SJSA1 (cell line): Measurements from ENCODE around the gene MRPL33. TPM values are rescaled to one million over a fixed set of nuclear protein-coding genes. Genes with fewer than 3 reads are reported as not detected.

Experiments
- DNase-seq, 2 experiments: peaks; one replicate each; pipeline ENCODE4 v3.0.0-alpha.2; 2015 to 2020; ENCODE audit warnings: low spot score in 2 of 2, low read depth in 1 of 2
- H3K27ac ChIP-seq: fragments of 250-450 bp; sonication (Bioruptor Pico); 2 replicates; pipeline ENCODE4 v1.5.1; 2020; ENCODE audit warnings: mild to moderate bottlenecking, moderate library complexity
- H3K27me3 ChIP-seq: fragments of 250-450 bp; sonication (Bioruptor Pico); replicated peaks from 2 replicates; pipeline ENCODE4 v1.5.1; 2020; ENCODE audit warnings: mild to moderate bottlenecking, moderate library complexity
- H3K36me3 ChIP-seq: fragments of 250-450 bp; sonication (Bioruptor Pico); 2 replicates; pipeline ENCODE4 v1.5.1; 2020; ENCODE audit warnings: mild to moderate bottlenecking
- H3K4me1 ChIP-seq: fragments of 250-450 bp; sonication (Bioruptor Pico); replicated peaks from 2 replicates; pipeline ENCODE4 v1.6.1; 2021; ENCODE audit warnings: mild to moderate bottlenecking
- H3K4me3 ChIP-seq: fragments of 250-450 bp; sonication (Bioruptor Pico); 2 replicates; pipeline ENCODE4 v1.5.1; 2020; ENCODE audit warnings: mild to moderate bottlenecking
- H3K9me3 ChIP-seq: fragments of 250-450 bp; sonication (Bioruptor Pico); replicated peaks from 2 replicates; pipeline ENCODE4 v1.5.1; 2020; ENCODE audit warnings: mild to moderate bottlenecking
- total RNA-seq: library from RNA; depleted of rRNA; stranded (reverse); fragments of >200 nt; shearing (Covaris generic); gene quantifications from 2 replicates; pipeline ENCODE4 v1.2.3, GENCODE V29; 2014; rRNA removed

The MRPL33 gene
- 184 and 254 TPM in 2 replicates for total RNA-seq

GRCh38 chr2:27771548-27772335 is at the start of gene MRPL33:
Gene MRPL33 (plus strand): TSS chr2:27771719. CDS start chr2:27771778, 59 bp downstream.
- Histone ChIP-seq H3K4me3 (peak within 1 kb of the TSS; percentile 82), H3K27ac (peak within 1 kb of the TSS; percentile 70), H3K4me1 (peaks cover 18% of the 10 kb centered on the region), H3K9me3 (no peaks in the 10 kb centered on the region), H3K36me3 (peaks cover 45% of the 10 kb centered on the region), H3K27me3 (no peaks in the 10 kb centered on the region)
- DNase-seq: peak; percentile 92

DNA sequence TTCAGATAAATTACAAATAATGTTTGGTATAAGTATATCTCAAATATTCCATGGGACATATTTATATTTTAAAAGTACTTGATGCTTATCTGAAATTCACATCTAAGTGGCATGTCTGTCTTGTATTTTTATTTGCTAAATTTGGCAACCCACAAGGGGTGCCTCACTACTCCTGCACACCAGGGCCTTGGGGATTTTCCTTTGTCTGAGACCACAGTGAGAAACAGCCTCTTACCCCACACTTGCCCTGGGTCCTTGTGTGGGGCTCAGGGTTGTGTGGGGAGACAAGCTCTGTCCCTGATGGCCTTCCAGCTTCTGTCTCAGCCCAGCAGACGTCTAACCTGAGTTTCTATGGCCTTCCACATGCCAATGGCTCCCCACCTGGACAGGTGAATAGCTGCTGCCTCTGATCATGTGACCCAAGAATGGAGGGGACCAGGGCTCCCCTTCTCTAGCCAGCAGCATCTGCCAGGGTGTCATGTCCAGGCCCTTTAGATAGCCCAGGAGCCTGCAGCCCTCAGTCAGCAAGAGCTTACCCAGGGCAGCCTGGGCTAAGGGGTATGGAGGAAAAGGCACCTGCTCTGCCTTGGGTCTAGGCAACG is 49.5 kb upstream of the MRPL33 start:
- H3K36me3 ChIP-seq: no peaks in the 10 kb centered on the region
- H3K4me1 ChIP-seq: peaks cover 30% of the 10 kb centered on the region
- no peaks in the 10 kb centered on the region for H3K9me3 ChIP-seq
- no peak overlapping the region for H3K4me3 ChIP-seq
- no peaks in the 10 kb centered on the region for H3K27me3 ChIP-seq
- no peak overlapping the region for H3K27ac ChIP-seq
- DNase-seq: no peak

- Histone ChIP-seq H3K36me3 (no peaks in the 10 kb centered on the region), H3K9me3 (no peaks in the 10 kb centered on the region), H3K4me3 (no peak overlapping the region), H3K4me1 (peaks cover 30% of the 10 kb centered on the region), H3K27ac (no peak overlapping the region), H3K27me3 (no peaks in the 10 kb centered on the region)
- peak; percentile 54 to 73 for DNase-seq
Measured at GRCh38 chr2:27723372-27724144, 48.0 kb upstream of the MRPL33 start.

GRCh38 chr2:27724191-27724590 is 47.3 kb upstream of the MRPL33 start:
- DNase-seq: no peak
- Histone ChIP-seq H3K4me1 (peaks cover 30% of the 10 kb centered on the region), H3K27ac (no peak overlapping the region), H3K4me3 (no peak overlapping the region), H3K27me3 (no peaks in the 10 kb centered on the region), H3K36me3 (no peaks in the 10 kb centered on the region), H3K9me3 (no peaks in the 10 kb centered on the region)

- DNase-seq: peak in 1 of 2 experiments; percentile 46
- Histone ChIP-seq H3K27ac (no peak overlapping the region), H3K9me3 (no peaks in the 10 kb centered on the region), H3K4me3 (no peak overlapping the region), H3K36me3 (no peaks in the 10 kb centered on the region), H3K4me1 (peaks cover 23% of the 10 kb centered on the region), H3K27me3 (no peaks in the 10 kb centered on the region)
Measured at GRCh38 chr2:27724905-27725701, 46.4 kb upstream of the MRPL33 start.

DNA sequence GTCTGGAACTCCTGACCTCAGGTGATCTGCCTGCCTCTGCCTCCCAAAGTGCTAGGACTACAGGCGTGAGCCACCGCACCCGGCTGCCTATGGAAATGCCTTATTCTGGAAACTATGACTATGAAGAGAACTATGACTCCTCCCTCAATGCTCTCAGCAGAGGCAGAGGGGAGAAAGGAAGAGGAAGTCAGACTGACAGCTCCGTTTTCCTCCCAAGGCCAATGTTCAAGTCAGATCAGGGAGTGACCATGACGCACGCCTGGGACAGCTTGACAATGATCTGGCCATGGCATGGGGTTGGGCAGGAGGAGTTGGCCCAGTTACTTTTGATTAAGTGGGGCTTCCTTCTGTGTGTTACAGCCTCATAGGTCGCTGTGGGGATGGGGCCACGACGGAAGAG is 44.3 kb upstream of the MRPL33 start:
- no peak overlapping the region for H3K4me3 ChIP-seq
- H3K36me3 ChIP-seq: no peaks in the 10 kb centered on the region
- H3K4me1 ChIP-seq: peaks cover 20% of the 10 kb centered on the region
- H3K27ac ChIP-seq: no peak overlapping the region
- no peaks in the 10 kb centered on the region for H3K9me3 ChIP-seq
- no peaks in the 10 kb centered on the region for H3K27me3 ChIP-seq
- no peak for DNase-seq

- no peaks in the 10 kb centered on the region for H3K27me3 ChIP-seq
- H3K36me3 ChIP-seq: no peaks in the 10 kb centered on the region
- peaks cover 20% of the 10 kb centered on the region for H3K4me1 ChIP-seq
- H3K4me3 ChIP-seq: no peak overlapping the region
- no peak for DNase-seq
- H3K9me3 ChIP-seq: no peaks in the 10 kb centered on the region
- H3K27ac ChIP-seq: no peak overlapping the region
Measured at GRCh38 chr2:27728081-27728858, 43.2 kb upstream of the MRPL33 start.

DNA sequence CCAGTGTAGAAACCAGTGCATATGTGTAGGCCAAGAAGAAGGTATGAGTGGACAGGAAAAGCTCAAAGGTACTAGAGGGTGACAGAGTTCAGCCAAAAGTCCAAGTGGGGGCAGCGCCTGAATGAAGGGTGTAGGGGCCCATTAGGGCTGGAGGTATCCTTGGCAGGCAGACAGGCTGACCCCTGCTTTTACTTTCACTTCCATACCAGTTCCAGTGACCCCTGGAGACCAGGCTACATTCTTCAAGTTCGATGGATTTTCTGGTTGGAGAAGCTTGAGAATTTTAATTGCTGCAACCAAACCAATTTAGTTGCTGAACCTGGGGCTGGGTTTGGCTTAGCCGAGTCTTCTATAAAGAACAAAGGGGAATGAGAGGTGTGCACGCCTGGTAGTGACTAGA is 42.3 kb upstream of the MRPL33 start:
- no peak overlapping the region for H3K4me3 ChIP-seq
- peaks cover 10% of the 10 kb centered on the region for H3K4me1 ChIP-seq
- no peak overlapping the region for H3K27ac ChIP-seq
- no peaks in the 10 kb centered on the region for H3K36me3 ChIP-seq
- no peaks in the 10 kb centered on the region for H3K27me3 ChIP-seq
- no peak for DNase-seq
- H3K9me3 ChIP-seq: no peaks in the 10 kb centered on the region

- no peaks in the 10 kb centered on the region for H3K27me3 ChIP-seq
- no peaks in the 10 kb centered on the region for H3K9me3 ChIP-seq
- H3K27ac ChIP-seq: no peak overlapping the region
- no peak overlapping the region for H3K4me3 ChIP-seq
- DNase-seq: no peak
- no peaks in the 10 kb centered on the region for H3K36me3 ChIP-seq
- H3K4me1 ChIP-seq: peaks cover 9% of the 10 kb centered on the region
Measured at GRCh38 chr2:27729614-27730013, 41.9 kb upstream of the MRPL33 start.

DNA sequence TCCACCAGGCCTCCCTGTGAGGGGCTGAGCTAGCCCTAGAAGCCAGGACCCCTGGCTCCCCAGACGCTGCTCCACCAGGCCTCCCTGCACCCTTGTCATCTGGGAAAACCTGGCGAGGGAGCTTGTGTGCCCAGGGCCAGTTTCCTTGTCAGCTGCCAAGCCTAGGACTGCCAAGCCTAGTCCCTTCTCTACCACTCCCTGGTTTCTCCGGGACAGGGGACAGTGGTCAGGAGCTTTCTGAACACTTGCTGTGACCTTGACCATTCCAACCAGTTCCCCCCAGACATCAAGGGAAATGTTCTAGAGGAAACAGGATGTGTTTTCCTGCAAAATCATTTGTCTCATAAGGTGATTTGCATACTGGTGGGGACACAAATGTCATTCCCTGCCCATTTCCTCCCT is 41.3 kb upstream of the MRPL33 start:
- DNase-seq: no peak
- Histone ChIP-seq H3K27ac (no peak overlapping the region), H3K9me3 (no peaks in the 10 kb centered on the region), H3K27me3 (no peaks in the 10 kb centered on the region), H3K4me1 (peaks cover 7% of the 10 kb centered on the region), H3K36me3 (no peaks in the 10 kb centered on the region), H3K4me3 (no peak overlapping the region)

DNA sequence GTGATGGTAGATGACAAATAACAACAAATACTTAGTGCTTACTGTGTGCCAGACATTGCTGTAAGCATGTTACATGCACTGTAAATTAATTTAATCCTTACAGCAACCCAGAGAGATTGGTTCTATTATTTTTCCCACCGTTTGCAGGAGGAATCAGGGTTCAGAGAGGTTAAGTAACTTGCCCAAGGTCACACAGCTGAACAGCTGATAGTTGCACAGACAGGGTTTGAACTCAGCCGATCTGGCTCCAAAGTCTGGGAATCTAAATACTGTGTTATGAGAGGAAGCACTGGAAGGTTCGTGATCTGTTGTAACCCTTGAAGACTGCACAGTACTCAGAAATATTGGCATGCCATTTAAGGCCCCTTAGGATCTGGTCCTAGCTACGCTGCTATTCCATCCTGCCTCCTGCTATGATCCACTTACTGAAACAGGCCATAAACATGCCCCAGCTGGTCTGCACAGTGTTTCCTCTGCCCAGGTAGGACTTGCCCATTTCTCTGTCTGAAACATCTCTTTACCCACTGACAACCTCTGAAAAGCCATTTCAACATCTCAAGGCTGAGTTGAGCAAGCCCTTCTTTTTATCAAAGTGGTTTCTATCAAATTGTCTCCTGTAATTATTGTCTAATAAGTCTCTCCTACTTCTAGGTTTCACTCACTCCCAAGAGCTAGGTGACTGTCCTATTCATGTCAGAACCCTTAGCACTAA is 40.4 kb upstream of the MRPL33 start:
- no peak overlapping the region for H3K27ac ChIP-seq
- no peaks in the 10 kb centered on the region for H3K36me3 ChIP-seq
- DNase-seq: no peak
- no peaks in the 10 kb centered on the region for H3K9me3 ChIP-seq
- H3K4me1 ChIP-seq: peaks cover 7% of the 10 kb centered on the region; the same call in 1 of the 2 replicates
- no peaks in the 10 kb centered on the region for H3K27me3 ChIP-seq
- H3K4me3 ChIP-seq: no peak overlapping the region

DNA sequence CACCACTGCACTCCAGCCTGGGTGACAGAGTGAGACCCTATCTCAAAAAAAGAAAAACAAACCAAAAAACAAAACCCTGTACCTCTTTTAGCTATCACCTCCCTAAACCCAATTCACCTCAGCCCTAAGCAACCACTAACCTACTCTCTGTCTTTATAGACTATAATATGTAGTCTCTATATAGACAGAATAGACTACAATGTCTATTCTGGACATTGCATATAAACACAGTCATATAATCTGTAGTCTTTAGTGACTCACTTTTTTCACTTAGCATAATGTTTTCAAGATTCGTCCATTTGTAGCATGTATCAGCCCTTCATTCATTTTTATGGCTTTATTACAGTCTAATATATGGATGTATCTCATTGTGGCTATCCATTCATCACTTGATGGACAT is 37.2 kb upstream of the MRPL33 start:
- Histone ChIP-seq H3K27ac (no peak overlapping the region), H3K27me3 (no peaks in the 10 kb centered on the region), H3K4me3 (no peak overlapping the region), H3K9me3 (no peaks in the 10 kb centered on the region), H3K36me3 (no peaks in the 10 kb centered on the region), H3K4me1 (peaks cover 7% of the 10 kb centered on the region; the same call in 1 of the 2 replicates)
- no peak for DNase-seq
